ENCODE results near the gene HTR4.

- TF ChIP-seq CTCF (IDR thresholded peaks at IDR 0.05) = no peak
- TF ChIP-seq POLR2A (IDR thresholded peaks at IDR 0.05) = no peak
Measured at GRCh38 chr5:148653836-148654781, at the start of gene HTR4.
